BJ (cell line): ENCODE measurements around the gene ARHGEF38. TPM values are rescaled to one million over a fixed set of nuclear protein-coding genes. Genes with fewer than 3 reads are reported as not detected.

Experiments used
- CTCF ChIA-PET: fragments of 350-600 bp; formaldehyde crosslinking; extraction: SDS; loops from one replicate; lab custom pipeline; 2021; ENCODE audit warnings: antibody characterized with exemption, inconsistent platforms; lab: Yijun Ruan, JAX
- POLR2A ChIA-PET: fragments of 300-600 bp; sonication (Branson Sonifier 250); formaldehyde crosslinking; extraction: SDS; loops from one replicate; lab custom pipeline; 2021; ENCODE audit warnings: antibody characterized with exemption; lab: Charles Lee
- DNase-seq: peaks from one replicate; pipeline ENCODE4 v3.0.0-alpha.2; 2011; ENCODE audit warnings: low read depth
- H3K27me3 ChIP-seq: 2 replicates; pipeline ENCODE4 v1.6.0; 2011; ENCODE audit warnings: low read length; ENCODE audit not compliant: control insufficient read depth, insufficient read depth
- H3K36me3 ChIP-seq: 2 replicates; pipeline ENCODE4 v1.5.1; 2011; ENCODE audit warnings: low read length; ENCODE audit not compliant: control insufficient read depth, insufficient read depth
- H3K4me3 ChIP-seq: 2 replicates; pipeline ENCODE4 v1.5.1; 2011; ENCODE audit warnings: low read depth, mild to moderate bottlenecking, control low read depth, low read length
- CTCF ChIP-seq: IDR thresholded peaks from 2 replicates; pipeline ENCODE4 v1.5.1; 2011; ENCODE audit warnings: low read depth, mild to moderate bottlenecking, control low read depth, inconsistent platforms, low read length, moderate library complexity; ENCODE audit not compliant: insufficient read depth
- polyA plus RNA-seq: library from polyadenylated mRNA; depleted of rRNA; stranded (reverse); fragments of >200 nt; gene quantifications from 2 replicates; pipeline ENCODE4 v1.2.3, GENCODE V29; 2011

ARHGEF38 gene
- polyA plus RNA-seq, 1 experiment, result not detected

- Histone ChIP-seq H3K4me3 (no peak overlapping the region), H3K27me3 (no peaks in the 10 kb centered on the region), H3K36me3 (no peaks in the 10 kb centered on the region)
- TF ChIP-seq CTCF, result no peak
- ChIA-PET POLR2A (no interaction called here), CTCF (interaction anchor here (2.1 kb wide), 1 partner anchor 23 kb away, joined by 9 read pairs; no protein-coding TSS in a partner anchor)
- DNase-seq, result no peak
Measured at GRCh38 chr4:105544520-105545286, 7.7 kb upstream of the ARHGEF38 start.

GRCh38 chr4:105546086-105546485, 6.3 kb upstream of the ARHGEF38 start:
- TF ChIP-seq CTCF, result no peak
- DNase-seq, result no peak
- no peaks in the 10 kb centered on the region for H3K36me3 ChIP-seq
- CTCF ChIA-PET, result interaction anchor here (2.1 kb wide), 1 partner anchor 25 kb away, joined by 9 read pairs; no protein-coding TSS in a partner anchor
- no peak overlapping the region for H3K4me3 ChIP-seq
- POLR2A ChIA-PET, result no interaction called here
- H3K27me3 ChIP-seq, result no peaks in the 10 kb centered on the region

DNA sequence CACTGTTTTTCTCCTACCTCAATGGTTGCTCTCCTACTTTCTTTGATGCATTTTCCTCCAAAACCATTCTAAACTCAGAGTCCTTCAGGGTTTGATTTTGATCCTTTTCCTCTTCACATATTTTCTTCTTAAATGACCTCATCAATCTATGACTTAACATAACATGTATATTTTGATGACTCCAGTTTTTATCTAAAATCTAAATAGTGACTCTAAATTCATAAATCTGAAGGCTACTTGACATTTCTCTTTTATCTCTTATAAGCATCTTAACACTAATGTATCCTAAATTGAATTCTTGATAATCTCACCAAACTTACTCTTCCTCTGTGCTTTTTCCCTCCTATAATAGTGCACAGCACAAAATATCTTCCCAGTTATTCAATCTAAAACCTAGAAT, 4.7 kb upstream of the ARHGEF38 start:
- ChIA-PET CTCF (no interaction called here), POLR2A (no interaction called here)
- DNase-seq, result no peak
- Histone ChIP-seq H3K4me3 (no peak overlapping the region), H3K36me3 (no peaks in the 10 kb centered on the region), H3K27me3 (no peaks in the 10 kb centered on the region; the same call in 1 of the 2 replicates)
- no peak for TF ChIP-seq CTCF

DNA sequence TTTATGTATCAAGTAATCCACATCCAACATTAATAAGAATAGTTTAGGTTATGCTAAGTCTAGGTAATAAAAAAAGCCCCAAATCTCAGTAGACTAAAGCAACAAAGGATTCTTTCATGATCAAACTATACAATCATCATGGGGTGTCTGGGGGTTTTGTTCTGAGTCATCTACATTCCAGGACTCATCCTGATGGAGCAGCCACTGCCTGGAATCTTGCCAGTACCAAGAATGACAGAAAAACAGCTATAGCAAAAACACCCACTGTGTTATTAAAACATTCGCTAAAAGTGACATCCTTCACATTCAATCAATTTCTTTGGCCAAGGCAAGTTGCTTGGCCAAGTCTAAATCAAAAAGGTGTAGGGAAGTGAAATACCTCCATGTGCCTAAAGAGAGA, 3.9 kb upstream of the ARHGEF38 start:
- POLR2A ChIA-PET, result no interaction called here

More for the DNA sequence above, 3.9 kb upstream of the ARHGEF38 start:
- Histone ChIP-seq H3K4me3 (no peak overlapping the region), H3K36me3 (no peaks in the 10 kb centered on the region), H3K27me3 (no peaks in the 10 kb centered on the region; the same call in 1 of the 2 replicates)
- no peak for DNase-seq
- TF ChIP-seq CTCF, result no peak
- CTCF ChIA-PET, result no interaction called here
